Trophoblast cell (in vitro differentiated cells and primary cell): ENCODE data around the gene NACC1.

Source experiments
- DNase-seq, 2 donors: peaks; one replicate each; pipeline ENCODE4 v3.0.0-alpha.2; 2016
- H2AFZ ChIP-seq: 2 replicates; pipeline ENCODE4 v1.6.1; 2013; ENCODE audit warnings: low read length, moderate library complexity, mild to moderate bottlenecking; ENCODE audit not compliant: insufficient read depth, poor library complexity
- H2AK5ac ChIP-seq: 2 replicates; pipeline ENCODE4 v1.6.1; 2013; ENCODE audit warnings: mild to moderate bottlenecking, low read length
- H2BK120ac ChIP-seq: 2 replicates; pipeline ENCODE4 v1.6.1; 2013; ENCODE audit warnings: low read length, mild to moderate bottlenecking, moderate library complexity; ENCODE audit not compliant: insufficient read depth, poor library complexity
- H2BK12ac ChIP-seq: 2 replicates; pipeline ENCODE4 v1.6.1; 2013; ENCODE audit warnings: mild to moderate bottlenecking, low read length, moderate library complexity
- H2BK5ac ChIP-seq: 2 replicates; pipeline ENCODE4 v1.6.1; 2013; ENCODE audit warnings: low read length, low read depth, moderate library complexity, mild to moderate bottlenecking; ENCODE audit not compliant: poor library complexity
- H3K14ac ChIP-seq: 2 replicates; pipeline ENCODE4 v1.6.1; 2013; ENCODE audit warnings: mild to moderate bottlenecking, low read length
- H3K18ac ChIP-seq: 2 replicates; pipeline ENCODE4 v1.6.1; 2013; ENCODE audit warnings: mild to moderate bottlenecking, low read length
- H3K23ac ChIP-seq: 2 replicates; pipeline ENCODE4 v1.6.1; 2013; ENCODE audit warnings: low read length
- H3K27ac ChIP-seq: 2 replicates; pipeline ENCODE4 v1.5.1; 2013; ENCODE audit warnings: low read depth, mild to moderate bottlenecking, inconsistent platforms, low read length, moderate library complexity
- H3K27me3 ChIP-seq: 2 replicates; pipeline ENCODE4 v1.6.1; 2013; ENCODE audit warnings: inconsistent platforms, mild to moderate bottlenecking, low read length, moderate library complexity; ENCODE audit not compliant: insufficient read depth
- H3K36me3 ChIP-seq, 2 experiments: 1 replicate in 1 of 2; 2 replicates in 1 of 2; pipeline ENCODE4 v1.6.1; 2013; ENCODE audit warnings: low read length in 2 of 2, mild to moderate bottlenecking in 2 of 2, moderate library complexity in 1 of 2; ENCODE audit not compliant: insufficient read depth in 2 of 2, control insufficient read depth in 1 of 2
- H3K4ac ChIP-seq: 2 replicates; pipeline ENCODE4 v1.6.1; 2013; ENCODE audit warnings: low read depth, mild to moderate bottlenecking, low read length, moderate library complexity
- H3K4me1 ChIP-seq, 2 experiments: 1 replicate in 1 of 2; 2 replicates in 1 of 2; pipeline ENCODE4 v1.6.1; 2013; ENCODE audit warnings: low read length in 2 of 2, mild to moderate bottlenecking in 2 of 2, moderate library complexity in 1 of 2; ENCODE audit not compliant: insufficient read depth in 2 of 2, control insufficient read depth in 1 of 2
- H3K4me2 ChIP-seq: 2 replicates; pipeline ENCODE4 v1.6.1; 2013; ENCODE audit warnings: inconsistent platforms, mild to moderate bottlenecking, low read length, moderate library complexity
- H3K4me3 ChIP-seq: 2 replicates; pipeline ENCODE4 v1.5.1; 2013; ENCODE audit warnings: mild to moderate bottlenecking, low read depth, low read length, inconsistent platforms
- H3K79me1 ChIP-seq: one replicate; pipeline ENCODE4 v1.6.1; 2013; ENCODE audit warnings: low read length
- H3K79me2 ChIP-seq: 2 replicates; pipeline ENCODE4 v1.6.1; 2013; ENCODE audit warnings: low read length, mild to moderate bottlenecking; ENCODE audit not compliant: control insufficient read depth, insufficient read depth, poor library complexity
- H3K9ac ChIP-seq: 2 replicates; pipeline ENCODE4 v1.6.1; 2013; ENCODE audit warnings: mild to moderate bottlenecking, low read length
- H3K9me3 ChIP-seq: 2 replicates; pipeline ENCODE4 v1.6.1; 2013; ENCODE audit warnings: low read depth, mild to moderate bottlenecking, control low read depth, inconsistent platforms, low read length; ENCODE audit not compliant: insufficient read depth
- H4K12ac ChIP-seq: 2 replicates; pipeline ENCODE4 v1.6.1; 2013; ENCODE audit warnings: low read depth, mild to moderate bottlenecking, low read length, moderate library complexity
- H4K8ac ChIP-seq: 2 replicates; pipeline ENCODE4 v1.6.1; 2013; ENCODE audit warnings: low read depth, mild to moderate bottlenecking, low read length, moderate library complexity
- H4K91ac ChIP-seq: one replicate; pipeline ENCODE4 v1.6.1; 2013; ENCODE audit warnings: low read depth, mild to moderate bottlenecking, low read length, moderate library complexity
- WGBS: extraction: QIAGEN DNeasy Blood & Tissue Kit; methylation state at CpG from one replicate; pipeline ENCODE4 v1.1.7; 2013; ENCODE audit warnings: missing lambda C conversion rate; ENCODE audit not compliant: insufficient read length, insufficient coverage; ENCODE audit errors: extremely low coverage; 5-methylcytosine and 5-hydroxymethylcytosine counted together

NACC1 gene

GRCh38 chr19:13094771-13095392 lies 23.2 kb upstream of the NACC1 start:
- no peak overlapping the region for H4K8ac ChIP-seq
- no peak overlapping the region for H2AK5ac ChIP-seq
- no peak overlapping the region for H3K4me3 ChIP-seq
- no peak overlapping the region for H3K18ac ChIP-seq
- peaks cover 62% of the 10 kb centered on the region for H3K27me3 ChIP-seq
- peaks cover 5 to 8% of the 10 kb centered on the region in 2 experiments for H3K4me1 ChIP-seq
- no peak overlapping the region for H2BK120ac ChIP-seq
- H3K4me2 ChIP-seq, result no peak overlapping the region
- no peaks in the 10 kb centered on the region for H3K79me1 ChIP-seq
- no CpG with 5 or more reads among the region's 16 CpGs for WGBS
- H4K91ac ChIP-seq, result no peak overlapping the region
- no peak overlapping the region for H3K14ac ChIP-seq
- H3K23ac ChIP-seq, result no peak overlapping the region
- H3K36me3 ChIP-seq, result no peaks in the 10 kb centered on the region
- no peak overlapping the region for H4K12ac ChIP-seq
- H2AFZ ChIP-seq, result no peak overlapping the region
- no peak overlapping the region for H2BK5ac ChIP-seq
- H3K4ac ChIP-seq, result no peak overlapping the region
- no peak for DNase-seq
- no peak overlapping the region for H3K9ac ChIP-seq
- no peaks in the 10 kb centered on the region for H3K79me2 ChIP-seq
- no peak overlapping the region for H2BK12ac ChIP-seq
- no peak overlapping the region for H3K27ac ChIP-seq
- peaks cover 6% of the 10 kb centered on the region for H3K9me3 ChIP-seq

- peaks cover 67% of the 10 kb centered on the region for H3K27me3 ChIP-seq
- DNase-seq, result no peak
These were observed 22.7 kb upstream of the NACC1 start for GRCh38 chr19:13095393-13095784.

DNA sequence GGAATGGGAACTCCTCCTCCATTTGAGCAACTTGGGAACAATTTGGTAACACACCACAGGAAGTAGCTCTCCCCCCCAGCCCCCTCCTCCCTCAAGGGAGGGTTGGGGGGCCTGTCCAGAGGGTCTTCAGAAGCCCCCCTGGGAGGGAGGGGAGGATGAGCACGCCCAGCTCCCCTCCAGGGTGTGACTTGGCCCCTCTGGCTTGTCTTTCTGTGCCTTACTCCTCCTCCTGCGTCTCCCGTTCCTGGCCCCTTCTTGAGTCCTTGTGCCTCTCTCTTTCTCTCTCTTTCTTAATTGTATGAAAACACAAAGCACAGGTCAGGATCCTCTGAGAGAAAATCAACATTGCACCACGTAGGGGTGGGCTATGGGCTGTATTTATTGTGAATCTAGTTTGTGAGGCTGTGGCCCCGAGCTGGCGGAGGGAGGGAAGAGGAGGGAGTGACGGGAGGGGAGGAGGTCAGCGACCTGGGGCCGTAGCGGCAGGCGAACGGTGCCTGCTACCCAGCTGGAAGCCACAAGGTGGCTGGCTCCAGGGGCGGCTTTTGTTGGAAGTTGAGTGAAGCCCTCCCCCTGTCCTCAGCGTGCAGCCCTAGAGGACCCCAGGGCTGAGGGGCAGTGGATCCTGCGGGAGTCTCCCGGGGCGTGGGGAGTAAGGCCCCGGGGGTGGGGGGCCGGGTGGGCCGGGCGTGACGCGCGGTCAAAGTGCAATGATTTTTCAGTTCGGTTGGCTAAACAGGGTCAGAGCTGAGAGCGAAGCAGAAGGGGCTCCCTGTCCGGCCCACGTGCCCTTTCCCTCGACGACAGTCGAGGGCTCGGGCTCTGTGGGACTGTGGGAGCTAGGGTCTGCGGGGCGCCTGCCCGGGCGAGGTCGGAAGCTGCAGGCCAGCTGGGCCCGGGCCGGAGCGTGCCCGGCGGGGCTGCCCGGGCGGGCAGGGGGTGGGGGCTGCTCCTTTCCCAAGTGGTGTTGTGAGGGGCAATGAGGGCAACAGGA lies 21.8 kb upstream of the NACC1 start:
- no peak overlapping the region for H3K18ac ChIP-seq
- no peak overlapping the region for H4K91ac ChIP-seq
- no peak overlapping the region for H2BK120ac ChIP-seq
- no peak overlapping the region for H2BK12ac ChIP-seq
- H3K4me1 ChIP-seq, result peaks cover 5 to 8% of the 10 kb centered on the region in 2 experiments
- no peak overlapping the region for H4K8ac ChIP-seq
- H3K4me2 ChIP-seq, result no peak overlapping the region
- no CpG with 5 or more reads among the region's 44 CpGs for WGBS
- peaks cover 10% of the 10 kb centered on the region for H3K9me3 ChIP-seq
- no peak overlapping the region for H3K9ac ChIP-seq
- no peaks in the 10 kb centered on the region for H3K36me3 ChIP-seq
- H2AK5ac ChIP-seq, result no peak overlapping the region
- peaks cover 66% of the 10 kb centered on the region for H3K27me3 ChIP-seq
- no peaks in the 10 kb centered on the region for H3K79me2 ChIP-seq
- no peak overlapping the region for H3K4me3 ChIP-seq
- H3K14ac ChIP-seq, result no peak overlapping the region
- H4K12ac ChIP-seq, result no peak overlapping the region
- H3K4ac ChIP-seq, result no peak overlapping the region
- no peak overlapping the region for H3K23ac ChIP-seq
- no peak overlapping the region for H2BK5ac ChIP-seq
- no peaks in the 10 kb centered on the region for H3K79me1 ChIP-seq
- H3K27ac ChIP-seq, result no peak overlapping the region
- no peak overlapping the region for H2AFZ ChIP-seq
- peak in 1 of 2 donors; percentile 38 for DNase-seq

More at GRCh38 chr19:13095393-13095784, 22.7 kb upstream of the NACC1 start:
- Histone ChIP-seq H3K23ac (no peak overlapping the region), H3K9ac (no peak overlapping the region), H3K4me1 (peaks cover 5 to 8% of the 10 kb centered on the region in 2 experiments), H2AFZ (no peak overlapping the region), H4K12ac (no peak overlapping the region), H3K14ac (no peak overlapping the region), H2BK120ac (no peak overlapping the region), H4K8ac (no peak overlapping the region), H3K4me2 (no peak overlapping the region), H2BK5ac (no peak overlapping the region), H3K79me1 (no peaks in the 10 kb centered on the region), H3K18ac (no peak overlapping the region), H2BK12ac (no peak overlapping the region), H3K79me2 (no peaks in the 10 kb centered on the region), H3K9me3 (peaks cover 10% of the 10 kb centered on the region), H3K27ac (no peak overlapping the region), H3K4me3 (no peak overlapping the region), H3K36me3 (no peaks in the 10 kb centered on the region), H2AK5ac (no peak overlapping the region), H4K91ac (no peak overlapping the region), H3K4ac (no peak overlapping the region)
- WGBS, result no CpG with 5 or more reads among the region's 25 CpGs

- no peak overlapping the region for H3K4me3 ChIP-seq
- H4K91ac ChIP-seq, result no peak overlapping the region
- no peak overlapping the region for H3K9ac ChIP-seq
- H3K27me3 ChIP-seq, result peaks cover 62% of the 10 kb centered on the region
- H3K18ac ChIP-seq, result no peak overlapping the region
- no peaks in the 10 kb centered on the region for H3K79me1 ChIP-seq
- no peak overlapping the region for H2AK5ac ChIP-seq
- no peak overlapping the region for H2BK120ac ChIP-seq
- H3K27ac ChIP-seq, result no peak overlapping the region
- H3K9me3 ChIP-seq, result peaks cover 10% of the 10 kb centered on the region
- peaks cover 5 to 8% of the 10 kb centered on the region in 2 experiments for H3K4me1 ChIP-seq
- no peak for DNase-seq
- WGBS, result no CpG with 5 or more reads among the region's 20 CpGs
- no peak overlapping the region for H3K4ac ChIP-seq
- H2BK5ac ChIP-seq, result no peak overlapping the region
- H3K23ac ChIP-seq, result no peak overlapping the region
- no peak overlapping the region for H4K8ac ChIP-seq
- no peaks in the 10 kb centered on the region for H3K79me2 ChIP-seq
- H3K14ac ChIP-seq, result no peak overlapping the region
- no peak overlapping the region for H3K4me2 ChIP-seq
- H2BK12ac ChIP-seq, result no peak overlapping the region
- no peak overlapping the region for H4K12ac ChIP-seq
- no peaks in the 10 kb centered on the region for H3K36me3 ChIP-seq
- H2AFZ ChIP-seq, result no peak overlapping the region
These were observed 21.0 kb upstream of the NACC1 start for GRCh38 chr19:13097033-13097462.
